Renal cortex interstitium (tissue), 11 donors: ENCODE results near the gene NXPH4. TPM values are rescaled to one million over a fixed set of nuclear protein-coding genes. Genes with fewer than 3 reads are reported as not detected.

Experiments used
- DNase-seq, 11 donors: peaks; one replicate each; pipeline ENCODE4 v3.0.0-alpha.2; 2013; ENCODE audit warnings: low read depth in 9 of 11, low spot score in 4 of 11; ENCODE audit errors: extremely low read depth in 1 of 11
- polyA plus RNA-seq, 3 donors: library from polyadenylated mRNA; unstranded; fragments of 120-200 nt; gene quantifications; one replicate each; pipeline ENCODE4 v1.2.1, GENCODE V29; 2013; ENCODE audit not compliant: insufficient read length in 3 of 3

NXPH4 gene
- polyA plus RNA-seq, 3 donors, result 3.0 to 5.6 (median 4.2) TPM

DNA sequence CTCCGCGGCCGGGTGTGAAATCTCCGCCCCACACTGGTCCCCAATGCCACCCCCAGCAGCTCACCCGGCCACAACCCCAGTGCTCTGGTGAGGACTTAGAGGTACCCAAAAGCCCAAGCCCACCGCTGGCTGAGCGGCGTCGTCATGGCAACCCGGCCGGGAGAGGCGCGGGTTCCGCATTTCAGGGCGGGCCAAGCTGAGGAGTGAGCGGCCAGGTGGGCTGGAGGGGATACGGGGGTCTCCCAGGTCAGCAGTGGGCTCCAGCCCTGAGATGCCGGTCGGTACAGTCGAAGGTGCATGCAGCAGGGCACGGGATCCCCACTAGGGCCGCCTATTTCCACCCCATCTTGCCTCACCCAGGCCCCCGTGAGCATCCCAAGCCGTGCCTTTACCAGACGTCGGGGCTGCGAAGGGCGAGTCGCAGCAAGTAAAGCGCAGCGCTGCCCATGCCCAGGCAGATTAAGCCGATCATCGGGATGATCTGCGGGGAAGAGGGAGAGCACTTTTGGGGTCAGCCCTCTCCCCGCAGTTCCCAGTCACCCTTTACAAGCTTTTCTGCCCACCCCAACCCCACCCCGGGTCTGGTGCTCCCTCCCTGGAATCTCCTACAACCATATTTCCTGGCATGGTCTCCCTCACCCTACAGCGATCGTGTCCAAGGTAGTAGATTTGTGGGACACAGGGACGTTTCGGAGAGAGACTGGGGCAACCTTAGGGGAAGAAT is 19.8 kb downstream of the NXPH4 start:
- DNase-seq, result no peak

GRCh38 chr12:57236925-57237595 is 20.5 kb downstream of the NXPH4 start:
- DNase-seq, result no peak

DNA sequence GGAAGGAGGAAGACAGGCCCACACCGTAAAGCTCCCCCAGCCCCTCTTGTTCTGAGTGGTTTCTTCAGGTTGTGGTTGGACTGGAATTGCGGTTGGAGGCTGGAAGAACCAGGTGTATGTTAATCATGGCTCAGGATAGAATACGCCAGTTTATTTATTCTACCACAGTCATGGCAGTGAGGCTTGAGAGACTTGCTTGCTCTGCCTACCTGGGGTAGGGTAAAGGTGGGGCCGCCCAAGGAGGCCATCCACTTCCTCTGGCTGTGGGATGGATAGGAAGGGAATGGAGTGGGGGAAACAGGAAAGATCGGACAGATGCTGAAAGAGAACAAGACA is 21.0 kb downstream of the NXPH4 start:
- DNase-seq, result no peak

DNA sequence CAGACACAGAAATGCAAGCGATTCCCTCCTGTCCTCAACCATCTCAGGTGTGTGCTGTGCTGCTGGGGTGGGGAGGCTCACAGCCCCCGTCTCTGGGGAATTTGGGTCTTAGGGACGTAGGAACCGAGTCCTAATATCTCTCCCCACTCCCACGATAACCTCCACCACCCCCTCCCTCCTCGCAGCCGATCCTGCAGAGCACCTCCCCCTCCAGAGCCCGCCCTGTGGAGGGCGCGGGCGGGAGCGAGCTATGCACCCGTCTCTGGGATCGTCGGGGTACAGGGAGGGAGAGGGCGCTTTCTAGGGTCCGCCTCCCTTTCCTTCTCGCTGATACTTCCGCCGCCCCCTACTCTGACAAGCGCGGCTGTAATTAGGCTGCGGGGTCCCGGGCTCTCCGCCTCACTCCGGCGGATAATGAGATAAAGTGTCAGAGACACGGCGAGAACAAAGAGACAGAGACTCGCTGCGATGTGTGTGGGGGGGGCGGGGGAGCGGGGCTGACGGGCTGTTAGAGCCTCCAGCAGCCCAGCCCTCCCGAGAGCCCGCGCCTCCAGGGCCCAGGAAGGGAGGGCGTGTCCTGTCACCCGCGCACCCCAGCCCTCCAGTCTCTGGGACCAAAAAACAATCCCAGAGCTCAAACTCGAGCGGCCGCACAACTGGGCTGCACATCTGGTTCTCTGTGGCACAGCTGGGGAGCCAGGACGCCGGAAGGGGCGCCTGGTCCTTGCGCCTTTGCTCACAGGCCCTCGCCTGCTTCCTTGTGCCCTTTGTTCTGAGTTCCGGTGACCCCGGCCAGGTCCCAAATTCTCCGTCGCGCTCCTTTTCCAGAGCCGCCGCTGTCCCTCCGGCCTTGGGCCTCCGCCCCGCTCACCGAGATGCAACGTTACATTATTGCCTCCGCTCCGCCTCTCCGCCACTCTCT is 21.6 kb downstream of the NXPH4 start:
- DNase-seq, result no peak

GRCh38 chr12:57238854-57239554 is 22.4 kb downstream of the NXPH4 start:
- peak in 9 of 11 donors; percentile 59 to 85 (median 73) for DNase-seq

DNA sequence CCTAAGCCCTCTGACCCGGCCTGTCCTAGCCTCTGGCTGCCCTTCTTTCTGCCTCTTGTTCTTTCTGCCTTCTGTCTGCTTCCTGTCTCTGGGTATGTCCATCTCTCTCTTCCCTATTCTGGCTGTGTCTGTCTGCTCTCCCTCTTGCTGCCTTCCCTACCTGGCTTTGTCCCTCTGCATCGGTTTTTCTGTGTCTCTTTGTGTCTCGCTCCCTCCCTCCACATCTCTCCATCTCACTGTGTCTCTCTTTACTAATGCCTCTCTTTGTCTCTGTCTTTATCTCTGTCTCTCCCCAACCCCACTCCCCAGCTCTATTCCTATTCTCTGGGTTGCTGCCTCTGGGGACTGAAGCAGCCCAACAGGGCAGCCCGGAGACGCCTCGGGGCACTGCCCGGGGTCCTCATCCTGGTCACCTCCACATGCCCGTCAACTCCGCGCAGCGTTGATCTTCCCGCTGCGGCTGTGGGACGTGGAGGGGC is 23.0 kb downstream of the NXPH4 start:
- no peak for DNase-seq

DNA sequence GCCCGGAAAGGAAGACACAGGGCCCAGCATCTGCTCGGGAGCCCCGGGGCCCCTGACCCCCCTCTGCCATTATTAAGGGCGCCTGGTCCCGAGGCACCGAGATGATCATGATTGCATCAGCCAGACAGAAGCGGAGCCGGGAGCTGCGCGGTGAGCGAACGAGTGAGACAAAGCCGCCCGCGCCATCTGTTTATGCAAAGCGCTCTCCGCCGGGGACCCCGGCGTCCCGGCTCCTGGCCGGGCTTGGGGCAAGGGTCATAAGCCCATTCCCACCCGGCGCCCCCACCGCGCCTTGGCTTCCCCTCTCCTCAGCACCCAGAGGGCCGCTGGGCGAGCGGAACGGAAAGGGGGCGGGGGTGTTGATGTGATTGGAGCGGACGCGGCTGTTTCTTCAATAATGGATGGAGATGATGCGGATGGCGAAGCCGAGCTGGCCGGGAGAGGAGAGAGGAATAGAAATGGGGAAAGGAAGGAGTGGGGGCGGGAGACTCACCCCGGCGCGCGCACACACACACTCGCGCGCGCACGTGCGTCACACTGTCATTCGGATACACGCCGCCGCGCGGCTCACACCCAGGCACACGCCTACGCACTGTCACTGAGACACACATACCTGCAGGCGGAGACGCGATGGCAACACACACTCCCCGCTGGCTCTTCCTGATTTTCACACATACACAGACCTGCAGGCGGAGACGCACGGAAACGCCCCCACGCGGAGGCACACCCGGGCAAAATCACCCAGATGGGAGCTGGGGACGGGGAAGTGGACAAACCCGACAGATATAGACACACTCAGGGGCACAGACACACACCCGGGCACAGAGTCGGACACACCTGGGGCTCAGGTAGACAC is 23.7 kb downstream of the NXPH4 start:
- DNase-seq, result no peak

DNA sequence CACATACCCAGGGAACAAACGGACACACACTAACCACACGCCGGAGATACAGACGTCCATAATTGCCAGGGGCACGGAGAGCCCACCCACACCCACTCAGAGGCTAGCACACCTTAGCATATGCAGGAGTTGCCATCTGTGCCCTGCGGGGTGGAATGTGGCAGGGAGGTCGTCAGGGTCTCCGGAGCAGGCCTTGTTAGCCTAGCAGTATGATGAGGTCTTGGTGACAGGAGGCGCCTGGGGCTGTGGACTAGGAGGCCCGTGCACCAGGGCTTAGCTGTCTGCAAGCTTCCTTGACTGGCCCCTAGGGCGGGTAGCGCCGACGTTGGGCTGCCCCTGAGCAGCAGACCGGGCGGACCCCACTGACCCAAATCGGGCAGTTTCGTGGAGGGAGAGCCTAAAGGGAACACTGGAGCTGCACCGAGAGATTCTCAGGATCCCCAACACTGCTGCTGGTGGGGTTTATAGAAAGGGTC is 24.4 kb downstream of the NXPH4 start:
- no peak for DNase-seq

DNA sequence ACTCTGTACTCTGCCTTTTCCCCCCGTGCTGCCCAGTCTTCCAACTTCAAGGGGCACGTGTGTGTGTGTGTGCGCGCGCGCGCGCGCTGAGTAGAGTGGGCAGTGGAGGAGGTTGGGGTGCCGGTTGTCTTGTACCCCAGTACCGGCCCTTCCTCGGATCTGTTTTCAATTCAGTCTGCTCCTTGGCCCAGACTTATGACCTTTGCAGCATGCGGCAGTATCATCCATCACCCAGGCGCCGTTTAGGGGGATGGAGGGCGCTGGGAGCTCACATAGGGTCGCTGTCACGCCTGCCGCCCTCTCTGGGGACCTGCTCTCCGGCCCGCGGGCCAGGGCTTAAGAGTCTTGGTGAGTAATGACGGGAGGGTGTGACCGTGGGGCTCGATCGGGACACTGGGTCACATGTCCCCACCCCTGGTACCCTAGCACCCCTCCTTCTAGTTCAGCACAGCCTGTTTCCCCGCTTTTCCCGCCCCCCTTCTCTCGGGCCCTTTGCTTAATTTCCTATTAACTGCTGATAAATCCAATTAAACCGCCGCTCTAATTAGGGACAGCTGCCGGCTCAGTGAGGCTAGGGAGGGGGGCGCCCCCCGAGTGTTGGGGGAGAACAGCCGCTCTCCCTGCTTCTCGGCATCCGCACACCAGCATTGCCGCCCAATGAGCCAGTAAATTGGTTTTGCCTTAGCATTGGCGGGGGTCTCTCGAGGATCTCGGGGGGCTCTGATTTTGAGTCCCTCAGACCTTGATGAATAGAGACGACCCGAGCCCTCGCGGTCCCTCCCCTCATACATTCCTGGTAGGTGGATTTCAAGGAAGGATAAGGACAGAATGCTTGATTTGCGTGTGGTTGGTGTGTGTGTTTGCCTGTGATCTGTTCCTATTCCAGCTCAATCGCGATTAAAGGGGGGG is 25.1 kb downstream of the NXPH4 start:
- no peak for DNase-seq

GRCh38 chr12:57242329-57242690 is 25.7 kb downstream of the NXPH4 start:
- no peak for DNase-seq

DNA sequence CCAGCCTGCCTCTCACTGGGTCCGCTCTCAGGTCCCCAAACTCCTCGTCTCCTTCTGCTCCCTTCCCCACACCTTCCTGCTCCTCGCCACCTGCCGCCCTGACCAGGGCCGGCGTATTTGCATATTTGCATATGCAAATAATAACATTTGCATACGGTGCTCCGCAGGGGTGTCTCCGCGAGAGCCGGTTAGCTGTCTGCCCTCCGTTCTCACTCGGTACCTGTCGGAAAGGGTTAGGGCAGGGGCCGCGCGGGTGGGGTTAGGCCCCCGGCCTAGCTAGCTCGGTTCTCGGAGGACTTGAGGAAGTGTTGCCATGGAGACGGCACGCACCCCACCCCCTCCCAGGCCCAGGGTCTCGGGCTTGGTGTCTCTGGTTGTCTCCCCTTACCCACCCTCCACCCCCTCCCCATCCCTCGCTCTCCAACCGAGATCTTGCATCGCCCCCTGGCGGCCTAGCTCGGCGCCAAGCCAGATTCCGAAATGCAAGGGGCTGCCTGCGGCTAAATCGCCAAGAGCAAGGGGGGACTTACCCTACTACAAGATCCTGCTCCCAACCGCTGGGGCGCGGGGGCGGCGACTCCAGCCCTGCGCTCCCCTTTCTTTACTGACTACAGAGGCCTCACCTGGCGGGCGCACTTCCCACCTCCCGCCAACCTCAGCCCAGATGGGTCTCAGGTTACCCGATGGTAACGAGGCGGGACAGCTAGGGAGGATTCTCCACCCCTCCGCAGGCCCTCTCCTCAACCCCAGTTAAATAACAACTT is 26.3 kb downstream of the NXPH4 start:
- DNase-seq, result peak in 7 of 11 donors; percentile 64 to 87 (median 75)

GRCh38 chr12:57243521-57244311 is 27.1 kb downstream of the NXPH4 start:
- peak in 6 of 11 donors; percentile 53 to 82 (median 68) for DNase-seq

GRCh38 chr12:57244312-57244696 is 27.7 kb downstream of the NXPH4 start:
- DNase-seq, result no peak

DNA sequence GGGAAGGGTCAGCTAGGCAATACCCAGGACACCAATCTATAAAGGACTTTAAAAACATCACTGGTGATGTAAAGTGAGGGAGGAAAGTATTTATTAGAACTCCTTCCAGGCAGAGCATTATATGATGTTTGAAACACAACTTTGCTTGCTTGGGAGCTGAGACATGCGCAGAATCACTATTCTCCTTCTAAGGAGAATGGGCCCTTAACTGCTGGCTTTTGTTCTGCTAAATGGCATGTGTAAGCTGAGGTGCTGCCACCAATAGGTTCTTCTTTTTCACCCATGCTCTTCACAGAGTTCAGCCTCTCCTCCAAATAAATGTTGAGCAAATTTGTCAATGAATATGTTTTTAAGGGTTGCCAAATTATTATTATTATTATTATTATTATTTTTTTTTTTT is 30.4 kb downstream of the NXPH4 start:
- DNase-seq, result no peak

DNA sequence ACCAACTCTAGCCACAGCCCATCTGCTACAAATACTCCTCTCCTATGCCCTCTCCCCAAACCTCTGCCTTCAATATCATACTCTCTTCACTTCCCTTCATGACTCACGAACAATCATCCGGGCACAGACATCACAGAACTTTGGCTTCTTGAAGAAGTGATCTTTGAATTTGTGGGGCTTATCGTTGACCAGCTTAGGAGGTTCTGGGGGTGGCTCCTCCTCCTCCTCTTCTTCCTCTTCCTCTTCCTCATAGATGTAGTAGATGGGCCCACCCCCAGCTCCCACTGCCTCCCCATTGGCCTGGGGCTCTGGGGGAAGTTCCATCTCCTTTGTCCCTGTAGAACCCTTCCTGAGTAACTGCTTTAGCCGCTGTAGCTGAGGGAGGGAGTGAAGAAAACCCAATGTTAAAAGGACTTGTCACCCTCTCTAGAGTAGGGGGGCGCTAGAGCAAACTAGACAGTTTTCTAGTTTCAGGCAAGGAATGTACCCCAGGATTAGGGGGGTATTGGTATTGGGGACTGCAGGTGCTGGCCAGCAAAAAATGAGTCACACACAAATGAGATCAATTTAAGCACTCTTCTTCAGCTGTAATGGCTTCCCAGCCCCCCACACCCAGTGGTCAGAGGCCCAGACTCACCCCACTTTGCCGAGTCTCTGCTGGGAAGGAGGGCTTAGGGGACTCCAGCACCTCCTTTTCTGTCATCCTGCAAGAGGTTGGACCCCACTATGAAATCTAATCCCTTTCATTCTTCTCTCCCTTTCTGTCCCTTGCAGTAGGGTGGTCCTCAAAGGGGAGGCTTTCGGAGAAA is 32.5 kb downstream of the NXPH4 start:
- no peak for DNase-seq
